ENCODE data around the gene KLHL33.

The KLHL33 gene

GRCh38 chr14:20417250-20418186 is 18.4 kb downstream of the KLHL33 start:
- DNase-seq (ENCODE audit: extremely low spot score, insufficient read length, low read depth) (no peak), FAIRE-seq (no peak)

GRCh38 chr14:20416223-20416622 is 19.7 kb downstream of the KLHL33 start:
- no peak for FAIRE-seq

GRCh38 chr14:20415782-20416206 is 20.2 kb downstream of the KLHL33 start:
- FAIRE-seq: peak; percentile 93
- no peak for DNase-seq (ENCODE audit: extremely low spot score, insufficient read length, low read depth)

More at GRCh38 chr14:20416223-20416622, 19.7 kb downstream of the KLHL33 start:
- no peak for DNase-seq (ENCODE audit: extremely low spot score, insufficient read length, low read depth)

- DNase-seq (ENCODE audit: extremely low spot score, insufficient read length, low read depth): no peak
- FAIRE-seq: peak; percentile 75
Measured at GRCh38 chr14:20413744-20414082, 22.3 kb downstream of the KLHL33 start.

- DNase-seq (ENCODE audit: extremely low spot score, insufficient read length, low read depth) (peak; percentile 42), FAIRE-seq (peak; percentile 73)
Measured at GRCh38 chr14:20412876-20413743, 22.9 kb downstream of the KLHL33 start, which contains the start of gene TEP1. Gene TEP1, minus strand, starts transcription at chr14:20413501. Its CDS starts 5,062 bp downstream, at chr14:20408439.

GRCh38 chr14:20412411-20412810 is 23.6 kb downstream of the KLHL33 start:
- FAIRE-seq: peak; percentile 84
- no peak for DNase-seq (ENCODE audit: extremely low spot score, insufficient read length, low read depth)

- FAIRE-seq (no peak), DNase-seq (ENCODE audit: extremely low spot score, insufficient read length, low read depth) (no peak)
Measured at GRCh38 chr14:20409226-20409625, 26.7 kb downstream of the KLHL33 start.

- DNase-seq (ENCODE audit: extremely low spot score, insufficient read length, low read depth) (no peak), FAIRE-seq (no peak)
Measured at GRCh38 chr14:20403521-20403920, 32.4 kb downstream of the KLHL33 start.

- no peak for FAIRE-seq
- no peak for DNase-seq (ENCODE audit: extremely low spot score, insufficient read length, low read depth)
Measured at GRCh38 chr14:20400965-20401593, 34.9 kb downstream of the KLHL33 start.

GRCh38 chr14:20400589-20400964 is 35.4 kb downstream of the KLHL33 start:
- no peak for FAIRE-seq

GRCh38 chr14:20397511-20397910 is 38.5 kb downstream of the KLHL33 start:
- DNase-seq (ENCODE audit: extremely low spot score, insufficient read length, low read depth): no peak
- FAIRE-seq: no peak

More at GRCh38 chr14:20400589-20400964, 35.4 kb downstream of the KLHL33 start:
- no peak for DNase-seq (ENCODE audit: extremely low spot score, insufficient read length, low read depth)

- DNase-seq (ENCODE audit: extremely low spot score, insufficient read length, low read depth) (no peak), FAIRE-seq (no peak)
Measured at GRCh38 chr14:20391505-20391904, 44.5 kb downstream of the KLHL33 start.

- DNase-seq (ENCODE audit: extremely low spot score, insufficient read length, low read depth) (no peak), FAIRE-seq (no peak)
Measured at GRCh38 chr14:20388159-20388558, 47.8 kb downstream of the KLHL33 start.

- FAIRE-seq (no peak), DNase-seq (ENCODE audit: extremely low spot score, insufficient read length, low read depth) (no peak)
Measured at GRCh38 chr14:20387576-20387975, 48.4 kb downstream of the KLHL33 start.

GRCh38 chr14:20386276-20386855 is 49.6 kb downstream of the KLHL33 start:
- DNase-seq (ENCODE audit: extremely low spot score, insufficient read length, low read depth): no peak
- no peak for FAIRE-seq

- DNase-seq (ENCODE audit: extremely low spot score, insufficient read length, low read depth): no peak
- FAIRE-seq: no peak
Measured at GRCh38 chr14:20384886-20385285, 51.1 kb downstream of the KLHL33 start.

- DNase-seq (ENCODE audit: extremely low spot score, insufficient read length, low read depth) (no peak), FAIRE-seq (no peak)
Measured at GRCh38 chr14:20384321-20384720, 51.6 kb downstream of the KLHL33 start.

- DNase-seq (ENCODE audit: extremely low spot score, insufficient read length, low read depth) (no peak), FAIRE-seq (no peak)
Measured at GRCh38 chr14:20383636-20384035, 52.3 kb downstream of the KLHL33 start.

GRCh38 chr14:20383032-20383431 is 52.9 kb downstream of the KLHL33 start:
- no peak for FAIRE-seq
- DNase-seq (ENCODE audit: extremely low spot score, insufficient read length, low read depth): no peak

GRCh38 chr14:20382526-20382925 is 53.4 kb downstream of the KLHL33 start:
- FAIRE-seq (no peak), DNase-seq (ENCODE audit: extremely low spot score, insufficient read length, low read depth) (no peak)

Measured in GM18507 (cell line).